H1 (cell line): ENCODE results near the gene ERAS. TPM values are rescaled to one million over a fixed set of nuclear protein-coding genes. Genes with fewer than 3 reads are reported as not detected.

Source experiments
- CTCF ChIA-PET: fragments of 300-600 bp; sonication (Branson Sonifier 250); formaldehyde crosslinking; loops from one replicate; lab custom pipeline; 2021; ENCODE audit not compliant: partially characterized antibody; lab: Charles Lee
- POLR2A ChIA-PET: fragments of 300-600 bp; sonication (Branson Sonifier 250); formaldehyde crosslinking; loops from one replicate; lab custom pipeline; 2021; ENCODE audit warnings: inconsistent platforms; ENCODE audit not compliant: partially characterized antibody; lab: Charles Lee
- DNase-seq, 2 experiments: peaks; one replicate each; pipeline versions ENCODE4 v3.0.0 to v3.0.0-alpha.2; 2010 to 2022; ENCODE audit warnings: low spot score in 2 of 2, low read depth in 1 of 2, mixed read lengths in 1 of 2
- FAIRE-seq: peaks from 2 replicates; lab custom pipeline; 2011; peaks lifted over from hg19 to GRCh38; lab: Jason Lieb, UNC
- H2AFZ ChIP-seq: 2 replicates; pipeline ENCODE4 v1.8.1; 2012; ENCODE audit warnings: low read length, inconsistent platforms
- H2AK5ac ChIP-seq: 2 replicates; pipeline ENCODE4 v1.6.1; 2013; ENCODE audit warnings: low read depth, low read length
- H2BK120ac ChIP-seq: replicated peaks from 2 replicates; pipeline ENCODE3; 2013; ENCODE audit warnings: low read depth, low read length, inconsistent platforms
- H2BK12ac ChIP-seq: 2 replicates; pipeline ENCODE4 v1.6.1; 2013; ENCODE audit warnings: low read depth, low read length
- H2BK15ac ChIP-seq: 2 replicates; pipeline ENCODE4 v1.6.1; 2013; ENCODE audit warnings: low read length
- H2BK20ac ChIP-seq: 2 replicates; pipeline ENCODE4 v1.6.1; 2013; ENCODE audit warnings: low read length
- H2BK5ac ChIP-seq: 2 replicates; pipeline ENCODE4 v1.6.1; 2013; ENCODE audit warnings: low read depth, low read length
- H3K14ac ChIP-seq: 2 replicates; pipeline ENCODE4 v1.6.1; 2013; ENCODE audit warnings: inconsistent platforms; ENCODE audit not compliant: insufficient read length
- H3K18ac ChIP-seq: 2 replicates; pipeline ENCODE4 v1.6.1; 2013; ENCODE audit warnings: low read length; ENCODE audit errors: extremely low read depth
- H3K23ac ChIP-seq: 2 replicates; pipeline ENCODE4 v1.6.1; 2013; ENCODE audit warnings: inconsistent platforms; ENCODE audit not compliant: insufficient read length
- H3K23me2 ChIP-seq: 2 replicates; pipeline ENCODE4 v1.6.1; 2013; ENCODE audit warnings: low read depth, low read length
- H3K27ac ChIP-seq: 2 replicates; pipeline ENCODE4 v1.6.1; 2011; ENCODE audit warnings: low read depth, low read length, inconsistent platforms
- H3K27me3 ChIP-seq, 4 experiments: replicated peaks in 1 of 4; 1 replicate in 1 of 4; 2 replicates in 3 of 4; pipeline versions ENCODE4 v1.6.1 to v1.8.1; 2011 to 2013; ENCODE audit warnings: low read length in 3 of 4, mild to moderate bottlenecking in 3 of 4, inconsistent platforms in 2 of 4, mixed read lengths in 2 of 4, moderate library complexity in 1 of 4; ENCODE audit not compliant: control insufficient read depth in 3 of 4, insufficient read depth in 3 of 4; ENCODE audit errors: extremely low read depth in 1 of 4
- H3K36me3 ChIP-seq, 4 experiments: 2 replicates each; pipeline versions ENCODE4 v1.6.1 to v1.8.1; 2011 to 2013; ENCODE audit warnings: mild to moderate bottlenecking in 4 of 4, low read length in 3 of 4, moderate library complexity in 2 of 4, control low read depth in 1 of 4, inconsistent platforms in 1 of 4; ENCODE audit not compliant: insufficient read depth in 4 of 4, control insufficient read depth in 2 of 4
- H3K4ac ChIP-seq: replicated peaks from 2 replicates; pipeline ENCODE3; 2013; ENCODE audit warnings: low read length, low read depth, mixed read lengths, inconsistent platforms; ENCODE audit not compliant: insufficient read length
- H3K4me1 ChIP-seq, 4 experiments: replicated peaks in 1 of 4; 1 replicate in 1 of 4; 2 replicates in 3 of 4; pipeline versions ENCODE4 v1.6.1 to v1.8.1; 2011 to 2013; ENCODE audit warnings: low read length in 3 of 4, inconsistent platforms in 2 of 4, mixed read lengths in 1 of 4; ENCODE audit not compliant: insufficient read depth in 4 of 4, control insufficient read depth in 3 of 4
- H3K4me2 ChIP-seq, 2 experiments: 2 replicates each; pipeline versions ENCODE4 v1.6.1 to v1.8.1; 2011 to 2013; ENCODE audit warnings: low read depth in 2 of 2, low read length in 2 of 2, control low read depth in 1 of 2, inconsistent platforms in 1 of 2, mild to moderate bottlenecking in 1 of 2; ENCODE audit not compliant: insufficient read depth in 1 of 2
- H3K4me3 ChIP-seq, 4 experiments: fragments of 200-600, 300-600 bp in 1 of 4; sonication (generic), shearing (Covaris generic), sonication (Bioruptor Twin) in 1 of 4; 2 replicates each; pipeline versions ENCODE4 v1.5.1 to v1.8.1; 2011 to 2016; ENCODE audit warnings: low read length in 4 of 4, low read depth in 3 of 4, control low read depth in 2 of 4, inconsistent platforms in 2 of 4, mild to moderate bottlenecking in 2 of 4, mixed read lengths in 1 of 4, moderate library complexity in 1 of 4; ENCODE audit not compliant: insufficient read depth in 2 of 4; ENCODE audit errors: extremely low read depth in 1 of 4
- H3K56ac ChIP-seq: replicated peaks from 2 replicates; pipeline ENCODE3; 2013; ENCODE audit warnings: low read depth, mild to moderate bottlenecking, mixed read lengths, low read length, inconsistent platforms; ENCODE audit not compliant: insufficient read length
- H3K79me1 ChIP-seq: 2 replicates; pipeline ENCODE4 v1.6.1; 2013; ENCODE audit warnings: low read depth, low read length, control low read depth
- H3K79me2 ChIP-seq, 2 experiments: 2 replicates each; pipeline versions ENCODE4 v1.6.1 to v1.8.1; 2012 to 2013; ENCODE audit warnings: low read length in 2 of 2, mild to moderate bottlenecking in 2 of 2, inconsistent platforms in 1 of 2; ENCODE audit not compliant: insufficient read depth in 2 of 2, control insufficient read depth in 1 of 2
- H3K9ac ChIP-seq, 4 experiments: replicated peaks in 1 of 4; 1 replicate in 1 of 4; 2 replicates in 3 of 4; pipeline versions ENCODE4 v1.6.1 to v1.8.1; 2011 to 2013; ENCODE audit warnings: low read depth in 3 of 4, low read length in 3 of 4, control low read depth in 2 of 4, mild to moderate bottlenecking in 2 of 4, moderate library complexity in 2 of 4, inconsistent platforms in 1 of 4; ENCODE audit errors: extremely low read depth in 1 of 4
- H3K9me3 ChIP-seq, 2 experiments: 2 replicates each; pipeline versions ENCODE4 v1.6.1 to v1.8.1; 2012 to 2013; ENCODE audit warnings: mild to moderate bottlenecking in 2 of 2, moderate library complexity in 2 of 2, control low read depth in 1 of 2, inconsistent platforms in 1 of 2, low read depth in 1 of 2, low read length in 1 of 2, mixed read lengths in 1 of 2; ENCODE audit not compliant: insufficient read depth in 2 of 2
- H4K20me1 ChIP-seq, 2 experiments: replicated peaks in 1 of 2; 2 replicates each; pipeline versions ENCODE3 to v1.8.1; 2011 to 2013; ENCODE audit warnings: inconsistent platforms in 2 of 2, low read length in 2 of 2, mild to moderate bottlenecking in 1 of 2; ENCODE audit not compliant: insufficient read depth in 2 of 2, control insufficient read depth in 1 of 2
- H4K5ac ChIP-seq: 2 replicates; pipeline ENCODE4 v1.6.1; 2013; ENCODE audit warnings: low read length, low read depth, mixed read lengths, inconsistent platforms; ENCODE audit not compliant: insufficient read length
- H4K8ac ChIP-seq: 2 replicates; pipeline ENCODE4 v1.8.0; 2013; ENCODE audit warnings: mild to moderate bottlenecking, moderate library complexity, low read length, inconsistent platforms; ENCODE audit not compliant: insufficient read depth; ENCODE audit errors: extremely low read depth
- H4K91ac ChIP-seq: replicated peaks from 2 replicates; pipeline ENCODE3; 2013; ENCODE audit warnings: low read length, mixed read lengths, inconsistent platforms; ENCODE audit not compliant: insufficient read length
- E2F6 ChIP-seq: IDR thresholded peaks from 2 replicates; pipeline ENCODE4 v1.6.1; 2012; ENCODE audit warnings: inconsistent platforms
- RXRA ChIP-seq: IDR thresholded peaks from 2 replicates; pipeline ENCODE4 v1.6.1; 2011; ENCODE audit warnings: low read depth, mild to moderate bottlenecking, low read length, moderate library complexity; ENCODE audit not compliant: insufficient read depth
- SIRT6 ChIP-seq: IDR thresholded peaks from one replicate; pipeline ENCODE4 v1.7.1; 2012; ENCODE audit warnings: low read length, inconsistent platforms
- SUZ12 ChIP-seq: fragments of 200-600 bp; sonication (generic); IDR thresholded peaks from 2 replicates; pipeline ENCODE4 v1.6.1; 2012; ENCODE audit warnings: mild to moderate bottlenecking, inconsistent platforms, low read length, moderate library complexity, mixed read lengths
- WGBS, 2 experiments: shearing (Covaris generic) in 1 of 2; methylation state at CpG; one replicate each; pipeline versions ENCODE4 v1.1.6 to v1.1.7; 2013 to 2015; ENCODE audit warnings: low lambda C conversion rate in 2 of 2, mixed read lengths in 2 of 2, inconsistent platforms in 1 of 2, low coverage in 1 of 2, missing lambda C conversion rate in 1 of 2; ENCODE audit not compliant: insufficient replicate concordance in 2 of 2, insufficient coverage in 1 of 2, insufficient read length in 1 of 2; ENCODE audit errors: extremely low coverage in 1 of 2, missing lambda C conversion rate in 1 of 2; 5-methylcytosine and 5-hydroxymethylcytosine counted together
- polyA plus RNA-seq, 7 experiments: library from polyadenylated mRNA; depleted of rRNA in 3 of 7; stranded (reverse) in 5 of 7; unstranded in 2 of 7; fragments of >200 nt in 5 of 7; fragments of 200-250 nt in 2 of 7; gene quantifications; 1 replicate in 5 of 7; 2 replicates in 1 of 7; 4 replicates in 1 of 7; pipeline versions ENCODE4 v1.2.1 to v1.2.3, GENCODE V29; 2011 to 2013; ENCODE audit warnings: missing spikeins in 2 of 7, mixed read lengths in 2 of 7
- total RNA-seq: library from RNA; stranded (reverse); fragmentation: NEBNext Ultra II Directional; extraction: Animal tissue kit (Norgen Biotek cat#: 25700); gene quantifications from 2 replicates; pipeline ENCODE4 v1.2.1, GENCODE V29; 2021

ERAS gene
- total and polyA plus RNA-seq, 2 of the 8 experiments (the other 6 are each of a cell fraction or from before 2014, with no cell fraction given) = 0.70 TPM; not detected in 1

GRCh38 chrX:48790477-48790876 lies 35.8 kb upstream of the ERAS start:
- H3K27ac ChIP-seq = no peak overlapping the region
- no peaks in the 10 kb centered on the region for H3K27me3 ChIP-seq
- ChIA-PET POLR2A (no interaction called here), CTCF (no interaction called here)
- H3K56ac ChIP-seq = no peak overlapping the region
- H3K4me3 ChIP-seq = no peak overlapping the region
- no peaks in the 10 kb centered on the region for H3K9me3 ChIP-seq
- H3K79me1 ChIP-seq = no peaks in the 10 kb centered on the region
- no peak overlapping the region for H3K18ac ChIP-seq
- no peaks in the 10 kb centered on the region for H4K20me1 ChIP-seq
- no peak overlapping the region for H3K9ac ChIP-seq
- H2AK5ac ChIP-seq = no peak overlapping the region
- H3K4ac ChIP-seq = no peak overlapping the region
- H2BK15ac ChIP-seq = no peak overlapping the region
- H3K36me3 ChIP-seq = no peaks in the 10 kb centered on the region
- no peaks in the 10 kb centered on the region for H3K79me2 ChIP-seq
- H2BK20ac ChIP-seq = no peak overlapping the region
- H4K5ac ChIP-seq = no peak overlapping the region
- H3K4me1 ChIP-seq = no peaks in the 10 kb centered on the region
- H3K23ac ChIP-seq = no peak overlapping the region
- no peak overlapping the region for H3K4me2 ChIP-seq
- no peak for DNase-seq
- no peak overlapping the region for H2BK12ac ChIP-seq
- no peaks in the 10 kb centered on the region for H3K23me2 ChIP-seq
- H2BK120ac ChIP-seq = no peak overlapping the region
- H4K8ac ChIP-seq = no peak overlapping the region
- WGBS, 2 experiments = 85% methylated on average over 4 of the region's 5 CpGs; no CpG with 5 or more reads in 1 of the 2 experiments
- H2BK5ac ChIP-seq = no peak overlapping the region
- H2AFZ ChIP-seq = no peak overlapping the region
- no peak overlapping the region for H4K91ac ChIP-seq
- FAIRE-seq = no peak
- no peak overlapping the region for H3K14ac ChIP-seq
- TF ChIP-seq RXRA (no peak), SIRT6 (no peak), SUZ12 (no peak), E2F6 (no peak)
